ENCODE results near the gene ABCC1.

GRCh38 chr16:16037970-16038369 is 88.6 kb downstream of the ABCC1 start:
- TF ChIP-seq CTCF (tag by site-specific recombination; IDR thresholded peaks at IDR 0.05) (no peak), ZNF24 (tag by site-specific recombination; IDR thresholded peaks at IDR 0.05) (no peak), MYNN (tag by site-specific recombination; IDR thresholded peaks at IDR 0.05; ENCODE audit: borderline replicate concordance) (no peak), SCRT2 (tag by site-specific recombination; IDR thresholded peaks at IDR 0.05) (no peak)
